Activated naive CD4-positive, alpha-beta T cell treated with anti-CD3 and anti-CD28 coated beads, Interleukin-2, amount 50 U/mL, for 72 hours (primary cell): ENCODE measurements around the gene GMPR. TPM values are rescaled to one million over a fixed set of nuclear protein-coding genes. Genes with fewer than 3 reads are reported as not detected.
A peak's percentile ranks its signal among the peaks of the same experiment; 100 is the strongest.

ENCODE experiments used
- ATAC-seq, 2 donors: fragments of 150-1000 bp; cut with Tn5 transposase; 2 replicates each; pipeline ENCODE4 v1.10.0; 2021; ENCODE audit warnings: mild to moderate bottlenecking in 2 of 2, moderate library complexity in 2 of 2
- DNase-seq, 2 donors: peaks; one replicate each; pipeline ENCODE4 v3.0.0; 2021 to 2022; ENCODE audit warnings: low spot score in 2 of 2
- H3K27ac Mint-ChIP-seq, 2 donors: one replicate each; pipeline ENCODE4 v1.8.0; 2022; ENCODE audit warnings: mild to moderate bottlenecking in 2 of 2, mixed read lengths in 2 of 2
- H3K36me3 Mint-ChIP-seq, 2 donors: one replicate each; pipeline ENCODE4 v1.8.0; 2022; ENCODE audit warnings: mixed read lengths in 2 of 2
- H3K9me3 Mint-ChIP-seq, 2 donors: one replicate each; pipeline ENCODE4 v1.8.0; 2022; ENCODE audit warnings: mixed read lengths in 2 of 2
- total RNA-seq, 2 donors: library from RNA; stranded (reverse); gene quantifications; one replicate each; pipeline ENCODE4 v1.2.3, GENCODE V29; 2022

GMPR gene
- total RNA-seq, 2 donors from 2014 or later: 0.23 to 2.5 TPM

GRCh38 chr6:16296061-16296670 lies 57.8 kb downstream of the GMPR start:
- Mint-ChIP-seq H3K9me3 (no peaks in the 10 kb centered on the region), H3K27ac (no peak overlapping the region), H3K36me3 (no peaks in the 10 kb centered on the region)
- DNase-seq (no peak), ATAC-seq (no peak)

- H3K9me3 Mint-ChIP-seq: no peaks in the 10 kb centered on the region
Measured at GRCh38 chr6:16299861-16300260, 61.5 kb downstream of the GMPR start.

GRCh38 chr6:16301511-16301910 lies 63.1 kb downstream of the GMPR start:
- Mint-ChIP-seq H3K9me3 (no peaks in the 10 kb centered on the region), H3K36me3 (peaks cover 0 to 4% of the 10 kb centered on the region in 2 donors), H3K27ac (no peak overlapping the region)
- no peak for ATAC-seq
- DNase-seq: no peak

More at GRCh38 chr6:16299861-16300260, 61.5 kb downstream of the GMPR start:
- Mint-ChIP-seq H3K36me3 (no peaks in the 10 kb centered on the region), H3K27ac (no peak overlapping the region)
- ATAC-seq (no peak), DNase-seq (no peak)

- ATAC-seq (no peak), DNase-seq (no peak)
- H3K27ac Mint-ChIP-seq: no peak overlapping the region
- no peaks in the 10 kb centered on the region for H3K9me3 Mint-ChIP-seq
- H3K36me3 Mint-ChIP-seq: peaks cover 0 to 5% of the 10 kb centered on the region in 2 donors
Measured at GRCh38 chr6:16302721-16303552, 64.5 kb downstream of the GMPR start.

- DNase-seq: no peak
- Mint-ChIP-seq H3K9me3 (no peaks in the 10 kb centered on the region), H3K36me3 (peaks cover 0 to 11% of the 10 kb centered on the region in 2 donors), H3K27ac (no peak overlapping the region)
- ATAC-seq: peak in 1 of 2 donors; percentile 73
Measured at GRCh38 chr6:16305246-16305725, 66.9 kb downstream of the GMPR start.

- Mint-ChIP-seq H3K9me3 (no peaks in the 10 kb centered on the region), H3K27ac (no peak overlapping the region), H3K36me3 (peaks cover 0 to 11% of the 10 kb centered on the region in 2 donors)
- ATAC-seq (no peak), DNase-seq (no peak)
Measured at GRCh38 chr6:16305788-16306187, 67.4 kb downstream of the GMPR start.

- no peak for ATAC-seq
- no peak for DNase-seq
- peaks cover 0 to 11% of the 10 kb centered on the region in 2 donors for H3K36me3 Mint-ChIP-seq
- H3K27ac Mint-ChIP-seq: no peak overlapping the region
- H3K9me3 Mint-ChIP-seq: no peaks in the 10 kb centered on the region
Measured at GRCh38 chr6:16306334-16306733, 67.9 kb downstream of the GMPR start.

- Mint-ChIP-seq H3K9me3 (no peaks in the 10 kb centered on the region), H3K36me3 (peaks cover 0 to 5% of the 10 kb centered on the region in 2 donors), H3K27ac (no peak overlapping the region)
- ATAC-seq (no peak), DNase-seq (no peak)
Measured at GRCh38 chr6:16311763-16312162, 73.4 kb downstream of the GMPR start.

GRCh38 chr6:16313732-16314131 lies 75.3 kb downstream of the GMPR start:
- ATAC-seq (no peak), DNase-seq (no peak)
- peaks cover 0 to 5% of the 10 kb centered on the region in 2 donors for H3K36me3 Mint-ChIP-seq
- no peak overlapping the region for H3K27ac Mint-ChIP-seq
- no peaks in the 10 kb centered on the region for H3K9me3 Mint-ChIP-seq

- H3K9me3 Mint-ChIP-seq: no peaks in the 10 kb centered on the region
- DNase-seq (no peak), ATAC-seq (no peak)
- H3K27ac Mint-ChIP-seq: no peak overlapping the region
- H3K36me3 Mint-ChIP-seq: peaks cover 0 to 3% of the 10 kb centered on the region in 2 donors
Measured at GRCh38 chr6:16314296-16314695, 75.9 kb downstream of the GMPR start.

- Mint-ChIP-seq H3K27ac (peak overlapping the region in 1 of 2 donors; percentile 76), H3K36me3 (no peaks in the 10 kb centered on the region), H3K9me3 (no peaks in the 10 kb centered on the region)
- ATAC-seq: no peak
- DNase-seq: no peak
Measured at GRCh38 chr6:16316741-16317251, 78.4 kb downstream of the GMPR start.

GRCh38 chr6:16318538-16318937 lies 80.2 kb downstream of the GMPR start:
- ATAC-seq (peak; percentile 19 to 52), DNase-seq (peak; percentile 41 to 74)
- no peaks in the 10 kb centered on the region for H3K9me3 Mint-ChIP-seq
- H3K27ac Mint-ChIP-seq: peak overlapping the region; percentile 45 to 76
- H3K36me3 Mint-ChIP-seq: no peaks in the 10 kb centered on the region

GRCh38 chr6:16318953-16319720 lies 80.8 kb downstream of the GMPR start:
- no peak for ATAC-seq
- Mint-ChIP-seq H3K36me3 (no peaks in the 10 kb centered on the region), H3K9me3 (no peaks in the 10 kb centered on the region), H3K27ac (peak overlapping the region; percentile 72 to 76)
- no peak for DNase-seq

GRCh38 chr6:16319813-16320532 lies 81.6 kb downstream of the GMPR start:
- H3K36me3 Mint-ChIP-seq: no peaks in the 10 kb centered on the region
- peak overlapping the region; percentile 72 to 76 for H3K27ac Mint-ChIP-seq
- DNase-seq (peak; percentile 63 to 75), ATAC-seq (peak; percentile 66 to 72)
- H3K9me3 Mint-ChIP-seq: no peaks in the 10 kb centered on the region

- no peak for DNase-seq
- Mint-ChIP-seq H3K9me3 (no peaks in the 10 kb centered on the region), H3K27ac (peak overlapping the region; percentile 72 to 76), H3K36me3 (peaks cover 0 to 4% of the 10 kb centered on the region in 2 donors)
- ATAC-seq: no peak
Measured at GRCh38 chr6:16320533-16321340, 82.3 kb downstream of the GMPR start.
